GM19463 (cell line): ENCODE measurements around the gene SMYD4.
"Not testable (repeated sequence)": the region's sequence is repeated elsewhere in the genome, so short reads cannot be mapped to it uniquely, and the experiment has no call there.

Experiments used
- ATAC-seq: cut with Tn5 transposase; IDR thresholded peaks from one replicate; pipeline ENCODE4 v1.9.1; 2021; ENCODE audit warnings: mild to moderate bottlenecking, moderate library complexity; ENCODE audit not compliant: unreplicated experiment

The SMYD4 gene

GRCh38 chr17:1786708-1787107 lies 43.0 kb downstream of the SMYD4 start:
- no peak for ATAC-seq

- no peak for ATAC-seq
Measured at GRCh38 chr17:1785930-1786329, 43.8 kb downstream of the SMYD4 start.

GRCh38 chr17:1783834-1784611 lies 45.7 kb downstream of the SMYD4 start:
- no peak for ATAC-seq

- no peak for ATAC-seq
Measured at GRCh38 chr17:1783271-1783670, 46.4 kb downstream of the SMYD4 start.

GRCh38 chr17:1782171-1782567 lies 47.5 kb downstream of the SMYD4 start:
- ATAC-seq: no peak

- no peak for ATAC-seq
Measured at GRCh38 chr17:1779571-1780131, 50.1 kb downstream of the SMYD4 start.

- ATAC-seq: no peak
Measured at GRCh38 chr17:1776857-1777256, 52.8 kb downstream of the SMYD4 start.

GRCh38 chr17:1776328-1776727 lies 53.4 kb downstream of the SMYD4 start:
- ATAC-seq: no peak

GRCh38 chr17:1774390-1775176 lies 55.1 kb downstream of the SMYD4 start:
- no peak for ATAC-seq

GRCh38 chr17:1773696-1774181 lies 56.0 kb downstream of the SMYD4 start:
- ATAC-seq: no peak

GRCh38 chr17:1773000-1773695 lies 56.6 kb downstream of the SMYD4 start:
- ATAC-seq: not testable (repeated sequence)

GRCh38 chr17:1769822-1770477 lies 59.8 kb downstream of the SMYD4 start:
- no peak for ATAC-seq

GRCh38 chr17:1767358-1767757 lies 62.3 kb downstream of the SMYD4 start:
- no peak for ATAC-seq

- ATAC-seq: no peak
Measured at GRCh38 chr17:1766382-1767135, 63.1 kb downstream of the SMYD4 start.

GRCh38 chr17:1765576-1765975 lies 64.1 kb downstream of the SMYD4 start:
- ATAC-seq: no peak

GRCh38 chr17:1764705-1765104 lies 65.0 kb downstream of the SMYD4 start:
- ATAC-seq: not testable (repeated sequence)

GRCh38 chr17:1764284-1764683 lies 65.4 kb downstream of the SMYD4 start:
- no peak for ATAC-seq

- ATAC-seq: no peak
Measured at GRCh38 chr17:1762901-1763898, 66.5 kb downstream of the SMYD4 start.
